ENCODE measurements around the gene FBN3.

FBN3 gene

DNA sequence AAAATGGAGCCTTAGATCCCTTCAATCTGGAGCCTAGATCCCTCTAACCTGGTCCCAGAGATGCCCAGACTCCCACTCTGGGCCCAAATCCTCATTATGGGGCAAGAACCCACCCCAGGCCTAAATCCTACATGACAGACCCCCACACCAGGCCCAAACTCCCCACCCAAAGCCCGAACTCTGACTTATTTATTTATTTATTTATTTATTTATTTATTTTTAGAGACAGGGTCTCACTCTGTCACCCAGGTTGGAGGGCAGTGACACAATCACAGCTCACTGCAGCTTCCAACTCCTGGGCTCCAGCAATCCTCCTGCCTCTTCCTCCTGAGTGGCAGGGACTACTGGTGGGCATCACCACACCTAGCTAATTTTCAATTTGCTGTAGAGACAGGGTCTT is 12.0 kb downstream of the FBN3 start:
- H3K4me1 ChIP-seq (ENCODE audit: control insufficient read depth in 5 of 5, insufficient read depth in 5 of 5, low read length in 5 of 5) = peaks cover 1 to 9% (median 8%) of the 10 kb centered on the region in 5 donors
- H3K27ac ChIP-seq (ENCODE audit: low read depth, low read length) = no peak overlapping the region
- H3K27me3 ChIP-seq (ENCODE audit: control insufficient read depth in 5 of 5, insufficient read depth in 4 of 5, low read length in 5 of 5) = peaks cover 0 to 8% (median 3%) of the 10 kb centered on the region in 5 donors
- H3K36me3 ChIP-seq (ENCODE audit: control insufficient read depth in 5 of 5, insufficient read depth in 5 of 5, low read length in 5 of 5) = no peaks in the 10 kb centered on the region
- no peak overlapping the region for H3K4me3 ChIP-seq (ENCODE audit: low read depth in 1 of 5, low read length in 5 of 5)
- H3K9me3 ChIP-seq (ENCODE audit: control insufficient read depth in 5 of 5, low read length in 5 of 5) = peaks cover 0 to 4% (median 0%) of the 10 kb centered on the region in 5 donors
- H3K9ac ChIP-seq (ENCODE audit: low read length in 5 of 5) = no peak overlapping the region

DNA sequence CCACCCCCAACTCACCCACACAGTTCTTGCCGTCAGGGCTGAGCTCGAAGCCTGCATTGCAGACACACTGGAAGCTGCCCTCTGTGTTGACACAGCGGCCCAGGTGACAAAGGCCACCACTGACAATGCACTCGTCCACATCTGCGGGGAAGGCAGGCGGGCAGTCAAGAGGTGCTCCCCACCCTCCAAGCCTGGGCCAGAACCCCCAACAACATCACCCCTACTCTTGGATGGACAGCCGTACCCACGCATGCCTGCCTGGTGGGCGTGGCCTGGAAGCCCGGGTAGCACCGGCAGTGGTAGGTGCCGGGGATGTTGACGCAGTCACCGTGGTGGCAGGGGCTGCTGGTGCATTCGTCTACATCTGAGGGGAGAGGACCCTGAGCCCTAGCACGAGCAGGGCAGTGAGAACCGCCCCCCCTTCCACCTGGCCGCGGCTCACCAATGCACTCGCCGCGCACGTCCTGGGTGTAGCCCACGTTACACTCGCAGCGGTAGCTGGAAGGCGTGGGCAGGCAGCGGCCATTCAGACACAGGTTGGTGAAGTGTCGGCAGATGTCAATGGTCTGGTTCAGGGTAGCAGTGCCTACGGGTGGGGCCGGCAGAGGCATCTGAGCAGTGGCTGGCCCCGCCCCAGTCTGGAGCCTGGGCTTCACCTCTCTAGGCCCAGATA is 13.3 kb downstream of the FBN3 start:
- Histone ChIP-seq H3K27me3 (ENCODE audit: control insufficient read depth in 5 of 5, insufficient read depth in 4 of 5, low read length in 5 of 5) (peaks cover 0 to 10% (median 2%) of the 10 kb centered on the region in 5 donors), H3K4me3 (ENCODE audit: low read depth in 1 of 5, low read length in 5 of 5) (no peak overlapping the region), H3K27ac (ENCODE audit: low read depth, low read length) (no peak overlapping the region), H3K4me1 (ENCODE audit: control insufficient read depth in 5 of 5, insufficient read depth in 5 of 5, low read length in 5 of 5) (peaks cover 1 to 9% (median 8%) of the 10 kb centered on the region in 5 donors), H3K36me3 (ENCODE audit: control insufficient read depth in 5 of 5, insufficient read depth in 5 of 5, low read length in 5 of 5) (no peaks in the 10 kb centered on the region), H3K9ac (ENCODE audit: low read length in 5 of 5) (no peak overlapping the region), H3K9me3 (ENCODE audit: control insufficient read depth in 5 of 5, low read length in 5 of 5) (no peaks in the 10 kb centered on the region)

DNA sequence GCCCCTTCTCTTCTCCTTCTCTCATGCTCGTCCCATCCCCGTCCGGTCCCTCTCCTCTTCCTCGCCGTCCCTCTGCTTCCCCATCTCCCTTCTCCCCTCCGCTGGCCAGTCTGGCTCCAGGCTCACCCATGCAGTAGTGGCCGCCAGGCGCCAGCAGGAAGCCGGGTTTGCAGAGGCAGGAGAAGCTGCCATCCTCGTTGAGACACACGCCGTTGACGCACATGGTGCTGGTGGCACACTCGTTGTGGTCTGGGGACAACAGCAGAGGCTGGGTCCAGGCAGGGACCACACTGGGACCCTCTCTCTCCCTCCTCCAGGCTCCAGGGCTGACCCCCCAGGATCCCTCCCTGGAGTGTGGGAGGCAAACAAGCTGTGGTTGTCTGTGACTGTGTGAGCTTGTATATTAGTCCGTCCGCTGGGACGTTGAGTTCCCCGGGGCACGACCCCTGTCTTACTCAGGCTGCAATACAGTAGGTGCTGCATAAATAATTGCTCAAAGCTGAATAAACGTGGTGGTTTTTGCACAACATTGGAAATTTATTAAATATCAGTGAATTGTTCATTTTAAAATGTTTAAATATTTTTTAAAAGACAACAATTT is 16.4 kb downstream of the FBN3 start:
- H3K27ac ChIP-seq (ENCODE audit: low read depth, low read length) = no peak overlapping the region
- peaks cover 0 to 16% (median 7%) of the 10 kb centered on the region in 5 donors for H3K27me3 ChIP-seq (ENCODE audit: control insufficient read depth in 5 of 5, insufficient read depth in 4 of 5, low read length in 5 of 5)
- no peak overlapping the region for H3K4me3 ChIP-seq (ENCODE audit: low read depth in 1 of 5, low read length in 5 of 5)
- no peaks in the 10 kb centered on the region for H3K9me3 ChIP-seq (ENCODE audit: control insufficient read depth in 5 of 5, low read length in 5 of 5)
- no peaks in the 10 kb centered on the region for H3K4me1 ChIP-seq (ENCODE audit: control insufficient read depth in 5 of 5, insufficient read depth in 5 of 5, low read length in 5 of 5)
- no peaks in the 10 kb centered on the region for H3K36me3 ChIP-seq (ENCODE audit: control insufficient read depth in 5 of 5, insufficient read depth in 5 of 5, low read length in 5 of 5)
- no peak overlapping the region for H3K9ac ChIP-seq (ENCODE audit: low read length in 5 of 5)

DNA sequence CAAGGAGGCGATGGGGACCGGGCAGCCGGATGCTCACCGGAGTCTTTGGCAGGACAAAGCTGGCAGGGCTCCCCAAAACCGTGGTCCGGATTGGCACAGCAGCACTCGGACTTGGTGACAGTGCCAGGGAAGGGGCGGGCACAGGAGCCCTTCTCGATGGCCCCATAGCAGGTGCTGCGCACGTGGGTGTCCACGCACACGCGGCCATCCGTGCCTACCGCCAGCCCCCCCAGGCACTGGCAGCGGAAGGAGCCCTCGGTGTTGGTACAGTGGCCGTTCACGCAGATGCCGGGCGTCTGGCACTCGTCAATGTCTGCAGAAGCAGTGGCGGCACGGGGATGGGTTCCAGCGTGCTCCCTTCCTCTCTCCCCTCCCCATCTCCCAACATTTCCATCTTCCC is 17.9 kb downstream of the FBN3 start:
- no peaks in the 10 kb centered on the region for H3K36me3 ChIP-seq (ENCODE audit: control insufficient read depth in 5 of 5, insufficient read depth in 5 of 5, low read length in 5 of 5)
- H3K4me1 ChIP-seq (ENCODE audit: control insufficient read depth in 5 of 5, insufficient read depth in 5 of 5, low read length in 5 of 5) = no peaks in the 10 kb centered on the region
- H3K27me3 ChIP-seq (ENCODE audit: control insufficient read depth in 5 of 5, insufficient read depth in 4 of 5, low read length in 5 of 5) = peaks cover 0 to 16% (median 7%) of the 10 kb centered on the region in 5 donors
- no peak overlapping the region for H3K4me3 ChIP-seq (ENCODE audit: low read depth in 1 of 5, low read length in 5 of 5)
- no peak overlapping the region for H3K9ac ChIP-seq (ENCODE audit: low read length in 5 of 5)
- H3K9me3 ChIP-seq (ENCODE audit: control insufficient read depth in 5 of 5, low read length in 5 of 5) = no peaks in the 10 kb centered on the region
- no peak overlapping the region for H3K27ac ChIP-seq (ENCODE audit: low read depth, low read length)

DNA sequence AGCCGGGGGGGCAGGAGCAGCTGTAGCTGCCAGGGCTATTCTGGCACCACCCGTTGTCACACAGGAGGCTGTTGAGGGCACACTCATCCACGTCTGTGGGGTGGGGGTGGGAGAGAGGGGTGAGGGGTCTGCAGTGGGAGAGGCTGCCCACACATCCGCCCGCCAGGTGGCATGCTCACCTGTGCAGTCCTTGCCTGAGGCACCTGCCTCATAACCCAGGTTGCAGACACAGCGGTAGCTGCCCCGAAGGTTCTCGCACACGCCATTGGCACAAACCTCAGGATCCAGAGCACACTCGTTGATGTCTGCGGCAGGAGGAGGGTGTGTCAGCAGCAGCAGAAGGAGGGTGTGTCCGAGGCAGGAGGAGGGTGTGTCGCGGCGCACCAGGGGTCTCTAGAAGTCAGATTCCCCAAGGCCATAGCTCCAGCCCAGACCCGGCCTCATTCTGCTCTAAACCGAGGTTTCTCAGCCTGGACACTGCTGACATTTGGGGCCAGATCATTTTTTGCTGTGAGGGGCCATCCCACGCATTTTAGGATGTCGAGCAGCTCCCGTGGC is 20.3 kb downstream of the FBN3 start:
- Histone ChIP-seq H3K9ac (ENCODE audit: low read length in 5 of 5) (no peak overlapping the region), H3K4me1 (ENCODE audit: control insufficient read depth in 5 of 5, insufficient read depth in 5 of 5, low read length in 5 of 5) (no peaks in the 10 kb centered on the region), H3K9me3 (ENCODE audit: control insufficient read depth in 5 of 5, low read length in 5 of 5) (no peaks in the 10 kb centered on the region), H3K4me3 (ENCODE audit: low read depth in 1 of 5, low read length in 5 of 5) (no peak overlapping the region), H3K36me3 (ENCODE audit: control insufficient read depth in 5 of 5, insufficient read depth in 5 of 5, low read length in 5 of 5) (no peaks in the 10 kb centered on the region), H3K27ac (ENCODE audit: low read depth, low read length) (no peak overlapping the region), H3K27me3 (ENCODE audit: control insufficient read depth in 5 of 5, insufficient read depth in 4 of 5, low read length in 5 of 5) (peaks cover 0 to 16% (median 10%) of the 10 kb centered on the region in 5 donors)

DNA sequence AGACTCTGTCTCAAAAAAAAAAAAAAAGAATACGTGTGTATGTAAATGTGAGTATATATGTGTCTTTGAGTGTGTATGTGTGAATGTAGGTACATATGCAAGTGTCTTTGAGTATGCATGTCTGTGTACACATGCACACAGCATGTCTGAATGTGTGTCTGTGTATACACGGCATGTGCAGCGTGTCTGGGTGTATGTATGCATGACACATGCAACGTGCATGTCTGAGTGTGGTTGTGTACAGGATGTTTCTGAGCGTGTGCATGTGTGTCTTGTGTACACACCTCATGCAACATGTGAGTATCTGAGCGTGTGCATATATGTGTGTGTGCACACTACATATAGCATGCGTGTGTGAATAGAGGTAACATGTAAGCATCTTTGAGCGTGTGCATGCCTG is 20.8 kb downstream of the FBN3 start:
- no peaks in the 10 kb centered on the region for H3K9me3 ChIP-seq (ENCODE audit: control insufficient read depth in 5 of 5, low read length in 5 of 5)
- H3K9ac ChIP-seq (ENCODE audit: low read length in 5 of 5) = no peak overlapping the region
- no peak overlapping the region for H3K4me3 ChIP-seq (ENCODE audit: low read depth in 1 of 5, low read length in 5 of 5)
- H3K27me3 ChIP-seq (ENCODE audit: control insufficient read depth in 5 of 5, insufficient read depth in 4 of 5, low read length in 5 of 5) = peaks cover 0 to 16% (median 10%) of the 10 kb centered on the region in 5 donors
- no peaks in the 10 kb centered on the region for H3K4me1 ChIP-seq (ENCODE audit: control insufficient read depth in 5 of 5, insufficient read depth in 5 of 5, low read length in 5 of 5)
- H3K36me3 ChIP-seq (ENCODE audit: control insufficient read depth in 5 of 5, insufficient read depth in 5 of 5, low read length in 5 of 5) = no peaks in the 10 kb centered on the region
- H3K27ac ChIP-seq (ENCODE audit: low read depth, low read length) = no peak overlapping the region

DNA sequence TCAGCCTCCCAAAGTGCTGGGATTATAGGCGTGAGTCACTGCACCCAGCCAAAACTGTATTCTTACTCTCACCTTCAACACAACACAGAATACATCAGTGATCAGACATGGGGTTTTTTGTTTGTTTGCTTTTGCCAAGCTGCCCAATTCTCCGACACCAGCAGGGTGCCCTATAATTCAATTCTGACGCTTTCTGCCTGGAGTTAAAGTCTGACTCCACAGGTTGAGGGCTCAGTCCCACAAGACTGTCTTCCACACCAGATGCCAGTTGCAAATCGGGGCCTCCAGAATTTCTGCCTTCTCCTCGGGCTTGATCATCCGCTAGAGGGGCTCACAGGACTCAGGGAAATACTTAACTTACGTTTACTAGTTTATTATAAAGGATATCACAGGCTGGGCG is 22.1 kb downstream of the FBN3 start:
- H3K4me3 ChIP-seq (ENCODE audit: low read depth in 1 of 5, low read length in 5 of 5) = no peak overlapping the region
- H3K27me3 ChIP-seq (ENCODE audit: control insufficient read depth in 5 of 5, insufficient read depth in 4 of 5, low read length in 5 of 5) = peaks cover 0 to 14% (median 8%) of the 10 kb centered on the region in 5 donors
- H3K9ac ChIP-seq (ENCODE audit: low read length in 5 of 5) = no peak overlapping the region
- H3K36me3 ChIP-seq (ENCODE audit: control insufficient read depth in 5 of 5, insufficient read depth in 5 of 5, low read length in 5 of 5) = no peaks in the 10 kb centered on the region
- no peaks in the 10 kb centered on the region for H3K9me3 ChIP-seq (ENCODE audit: control insufficient read depth in 5 of 5, low read length in 5 of 5)
- H3K4me1 ChIP-seq (ENCODE audit: control insufficient read depth in 5 of 5, insufficient read depth in 5 of 5, low read length in 5 of 5) = no peaks in the 10 kb centered on the region
- H3K27ac ChIP-seq (ENCODE audit: low read depth, low read length) = no peak overlapping the region

DNA sequence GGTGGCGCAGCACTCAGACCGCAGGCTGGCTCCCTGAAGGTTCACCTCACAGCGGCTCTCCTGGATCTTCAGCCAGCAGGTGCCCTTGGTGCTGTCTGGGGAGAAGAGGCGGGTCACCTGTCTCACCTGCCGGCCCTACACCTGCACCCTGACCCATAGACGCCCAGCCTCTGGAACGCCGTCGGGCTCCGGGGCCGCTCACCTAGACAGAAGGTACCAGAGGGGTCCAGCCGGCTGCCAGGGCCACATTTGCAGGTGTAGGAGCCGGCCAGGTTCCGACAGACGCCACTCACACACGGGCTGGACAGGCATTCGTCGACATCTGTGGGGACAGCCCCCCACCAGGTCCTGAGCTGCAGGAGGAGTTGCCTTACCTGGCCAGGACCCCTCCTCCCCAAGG is 22.9 kb downstream of the FBN3 start:
- Histone ChIP-seq H3K27me3 (ENCODE audit: control insufficient read depth in 5 of 5, insufficient read depth in 4 of 5, low read length in 5 of 5) (peaks cover 0 to 14% (median 6%) of the 10 kb centered on the region in 5 donors), H3K9ac (ENCODE audit: low read length in 5 of 5) (no peak overlapping the region), H3K36me3 (ENCODE audit: control insufficient read depth in 5 of 5, insufficient read depth in 5 of 5, low read length in 5 of 5) (no peaks in the 10 kb centered on the region), H3K4me3 (ENCODE audit: low read depth in 1 of 5, low read length in 5 of 5) (no peak overlapping the region), H3K27ac (ENCODE audit: low read depth, low read length) (no peak overlapping the region), H3K4me1 (ENCODE audit: control insufficient read depth in 5 of 5, insufficient read depth in 5 of 5, low read length in 5 of 5) (no peaks in the 10 kb centered on the region), H3K9me3 (ENCODE audit: control insufficient read depth in 5 of 5, low read length in 5 of 5) (no peaks in the 10 kb centered on the region)

DNA sequence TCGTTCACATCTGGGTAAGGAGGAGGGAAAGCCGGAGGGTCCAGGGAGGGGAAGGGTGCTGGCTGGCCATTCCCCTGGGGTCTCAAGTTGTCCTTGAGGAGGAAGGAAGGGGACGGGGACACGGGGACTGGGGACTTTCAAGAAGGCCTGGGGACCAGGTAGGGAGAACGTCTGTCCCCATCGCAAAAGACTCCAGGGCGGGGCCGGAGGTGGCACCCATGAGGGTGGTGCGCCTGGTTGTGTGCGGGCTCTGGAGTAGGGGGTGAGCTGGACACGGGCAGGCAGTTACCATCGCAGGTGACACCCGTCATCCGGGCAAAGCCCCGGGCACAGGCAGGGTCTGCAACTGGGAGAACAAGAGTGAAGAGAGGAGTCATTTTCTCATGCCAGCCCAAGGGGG is 23.4 kb downstream of the FBN3 start:
- Histone ChIP-seq H3K27ac (ENCODE audit: low read depth, low read length) (no peak overlapping the region), H3K4me3 (ENCODE audit: low read depth in 1 of 5, low read length in 5 of 5) (no peak overlapping the region), H3K27me3 (ENCODE audit: control insufficient read depth in 5 of 5, insufficient read depth in 4 of 5, low read length in 5 of 5) (peaks cover 0 to 12% (median 5%) of the 10 kb centered on the region in 5 donors), H3K36me3 (ENCODE audit: control insufficient read depth in 5 of 5, insufficient read depth in 5 of 5, low read length in 5 of 5) (no peaks in the 10 kb centered on the region), H3K9me3 (ENCODE audit: control insufficient read depth in 5 of 5, low read length in 5 of 5) (no peaks in the 10 kb centered on the region), H3K9ac (ENCODE audit: low read length in 5 of 5) (no peak overlapping the region), H3K4me1 (ENCODE audit: control insufficient read depth in 5 of 5, insufficient read depth in 5 of 5, low read length in 5 of 5) (no peaks in the 10 kb centered on the region)

DNA sequence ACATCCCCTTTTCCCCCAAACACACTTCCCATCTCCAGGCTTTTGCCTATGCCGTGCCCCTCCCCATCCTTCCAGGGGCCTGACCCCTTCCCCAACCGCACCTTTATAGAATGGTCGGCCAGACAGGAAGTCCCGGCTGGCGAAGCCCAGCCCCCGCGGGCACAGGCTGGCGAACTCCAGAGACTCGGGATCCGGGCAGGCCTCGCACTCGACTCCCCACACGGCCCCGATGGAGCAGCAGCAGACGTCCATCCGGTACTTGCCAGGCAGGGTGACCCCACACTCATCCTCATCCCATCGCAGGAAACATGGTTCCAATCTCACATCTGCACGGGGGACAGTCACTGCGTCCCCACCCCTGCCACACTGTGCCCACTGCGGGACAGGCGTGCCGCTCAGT is 25.7 kb downstream of the FBN3 start:
- Histone ChIP-seq H3K36me3 (ENCODE audit: control insufficient read depth in 5 of 5, insufficient read depth in 5 of 5, low read length in 5 of 5) (no peaks in the 10 kb centered on the region), H3K27me3 (ENCODE audit: control insufficient read depth in 5 of 5, insufficient read depth in 4 of 5, low read length in 5 of 5) (peaks cover 0 to 7% (median under 1%) of the 10 kb centered on the region in 5 donors), H3K4me3 (ENCODE audit: low read depth in 1 of 5, low read length in 5 of 5) (no peak overlapping the region), H3K27ac (ENCODE audit: low read depth, low read length) (no peak overlapping the region), H3K9ac (ENCODE audit: low read length in 5 of 5) (no peak overlapping the region), H3K4me1 (ENCODE audit: control insufficient read depth in 5 of 5, insufficient read depth in 5 of 5, low read length in 5 of 5) (no peaks in the 10 kb centered on the region), H3K9me3 (ENCODE audit: control insufficient read depth in 5 of 5, low read length in 5 of 5) (peaks cover 0 to 2% (median 0%) of the 10 kb centered on the region in 5 donors)
